AG04449 (cell line): ENCODE data around the gene RALGPS1.

Experiments
- CTCF ChIA-PET: fragments of 350-600 bp; formaldehyde crosslinking; extraction: SDS; loops from one replicate; lab custom pipeline; 2021; ENCODE audit warnings: antibody characterized with exemption; lab: Yijun Ruan, JAX
- POLR2A ChIA-PET: fragments of 400-600, 350-600 bp; formaldehyde crosslinking; extraction: SDS; loops from one replicate; lab custom pipeline; 2020; ENCODE audit warnings: antibody characterized with exemption, inconsistent platforms; lab: Yijun Ruan, JAX
- DNase-seq: peaks from one replicate; pipeline ENCODE4 v3.0.0-alpha.2; 2010; ENCODE audit warnings: low read depth, low spot score
- H3K4me3 ChIP-seq: 2 replicates; pipeline ENCODE4 v1.5.1; 2011; ENCODE audit warnings: low read depth, mild to moderate bottlenecking, control low read depth, low read length
- TF ChIP-seq, protein P1 (sequence below): IDR thresholded peaks from one replicate; pipeline ENCODE4 v1.5.1; 2011; ENCODE audit warnings: mild to moderate bottlenecking, moderate library complexity, low read length, control low read depth, inconsistent platforms; ENCODE audit not compliant: insufficient read depth; ENCODE audit errors: missing control alignments

RALGPS1 gene

GRCh38 chr9:127081250-127082185 is 166.9 kb downstream of the RALGPS1 start:
- DNase-seq, result no peak
- H3K4me3 ChIP-seq, result no peak overlapping the region
- TF ChIP-seq, protein P1, sequence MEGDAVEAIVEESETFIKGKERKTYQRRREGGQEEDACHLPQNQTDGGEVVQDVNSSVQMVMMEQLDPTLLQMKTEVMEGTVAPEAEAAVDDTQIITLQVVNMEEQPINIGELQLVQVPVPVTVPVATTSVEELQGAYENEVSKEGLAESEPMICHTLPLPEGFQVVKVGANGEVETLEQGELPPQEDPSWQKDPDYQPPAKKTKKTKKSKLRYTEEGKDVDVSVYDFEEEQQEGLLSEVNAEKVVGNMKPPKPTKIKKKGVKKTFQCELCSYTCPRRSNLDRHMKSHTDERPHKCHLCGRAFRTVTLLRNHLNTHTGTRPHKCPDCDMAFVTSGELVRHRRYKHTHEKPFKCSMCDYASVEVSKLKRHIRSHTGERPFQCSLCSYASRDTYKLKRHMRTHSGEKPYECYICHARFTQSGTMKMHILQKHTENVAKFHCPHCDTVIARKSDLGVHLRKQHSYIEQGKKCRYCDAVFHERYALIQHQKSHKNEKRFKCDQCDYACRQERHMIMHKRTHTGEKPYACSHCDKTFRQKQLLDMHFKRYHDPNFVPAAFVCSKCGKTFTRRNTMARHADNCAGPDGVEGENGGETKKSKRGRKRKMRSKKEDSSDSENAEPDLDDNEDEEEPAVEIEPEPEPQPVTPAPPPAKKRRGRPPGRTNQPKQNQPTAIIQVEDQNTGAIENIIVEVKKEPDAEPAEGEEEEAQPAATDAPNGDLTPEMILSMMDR, result no peak
- ChIA-PET POLR2A (interaction anchor here (0.6 kb wide), 1 partner anchor 35 kb away, joined by 4 read pairs; no protein-coding TSS in a partner anchor), CTCF (interaction anchor here (0.7 to 0.9 kb wide), 2 partner anchors 33 to 113 kb away, joined by 3 to 4 read pairs; no protein-coding TSS in a partner anchor)

DNA sequence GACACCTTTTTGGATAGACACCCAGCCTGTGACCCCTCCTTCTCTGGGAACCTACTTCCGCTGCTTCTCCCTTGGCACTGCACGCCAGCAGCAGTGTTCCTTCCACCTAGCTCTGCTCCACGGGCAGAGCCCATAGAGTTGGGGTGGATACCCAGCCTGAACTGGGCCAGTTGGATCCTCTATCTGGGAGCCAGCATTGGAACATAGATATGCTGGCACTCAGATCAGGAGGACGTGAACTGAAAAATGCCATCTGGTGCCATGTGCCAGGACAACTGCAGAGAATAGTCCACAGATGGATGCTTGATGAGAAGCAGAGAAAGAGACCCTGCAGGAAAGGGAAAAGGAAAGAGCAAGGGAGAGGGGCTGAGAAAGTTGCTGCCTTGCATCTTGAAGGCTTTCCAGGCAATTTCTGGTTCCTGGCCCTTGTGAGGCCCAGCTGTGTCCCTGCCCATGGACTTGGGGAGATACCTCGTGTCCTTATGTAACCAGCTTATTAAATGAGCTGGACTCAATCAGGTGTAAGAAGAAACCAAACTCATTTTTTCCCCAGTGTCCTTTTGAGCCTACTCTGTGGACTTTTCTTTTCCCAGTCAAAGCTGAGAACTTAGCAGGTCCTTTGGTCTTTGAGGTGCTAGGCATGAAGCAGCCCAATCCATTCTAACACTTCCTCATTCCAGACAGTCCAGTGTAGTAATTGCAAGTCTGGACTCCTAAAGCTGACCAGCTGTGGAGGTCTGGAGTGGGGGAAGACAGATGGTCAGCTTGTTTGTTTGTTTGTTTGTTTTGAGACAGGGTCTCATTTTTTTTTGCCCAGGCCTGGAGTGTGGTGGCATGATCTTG is 168.8 kb downstream of the RALGPS1 start:
- H3K4me3 ChIP-seq, result no peak overlapping the region
- TF ChIP-seq, protein P1, result no peak
- DNase-seq, result no peak
- POLR2A ChIA-PET, result no interaction called here
- CTCF ChIA-PET, result interaction anchor here (0.8 to 1.2 kb wide), 2 partner anchors 11 to 142 kb away, joined by 3 read pairs; no protein-coding TSS in a partner anchor

DNA sequence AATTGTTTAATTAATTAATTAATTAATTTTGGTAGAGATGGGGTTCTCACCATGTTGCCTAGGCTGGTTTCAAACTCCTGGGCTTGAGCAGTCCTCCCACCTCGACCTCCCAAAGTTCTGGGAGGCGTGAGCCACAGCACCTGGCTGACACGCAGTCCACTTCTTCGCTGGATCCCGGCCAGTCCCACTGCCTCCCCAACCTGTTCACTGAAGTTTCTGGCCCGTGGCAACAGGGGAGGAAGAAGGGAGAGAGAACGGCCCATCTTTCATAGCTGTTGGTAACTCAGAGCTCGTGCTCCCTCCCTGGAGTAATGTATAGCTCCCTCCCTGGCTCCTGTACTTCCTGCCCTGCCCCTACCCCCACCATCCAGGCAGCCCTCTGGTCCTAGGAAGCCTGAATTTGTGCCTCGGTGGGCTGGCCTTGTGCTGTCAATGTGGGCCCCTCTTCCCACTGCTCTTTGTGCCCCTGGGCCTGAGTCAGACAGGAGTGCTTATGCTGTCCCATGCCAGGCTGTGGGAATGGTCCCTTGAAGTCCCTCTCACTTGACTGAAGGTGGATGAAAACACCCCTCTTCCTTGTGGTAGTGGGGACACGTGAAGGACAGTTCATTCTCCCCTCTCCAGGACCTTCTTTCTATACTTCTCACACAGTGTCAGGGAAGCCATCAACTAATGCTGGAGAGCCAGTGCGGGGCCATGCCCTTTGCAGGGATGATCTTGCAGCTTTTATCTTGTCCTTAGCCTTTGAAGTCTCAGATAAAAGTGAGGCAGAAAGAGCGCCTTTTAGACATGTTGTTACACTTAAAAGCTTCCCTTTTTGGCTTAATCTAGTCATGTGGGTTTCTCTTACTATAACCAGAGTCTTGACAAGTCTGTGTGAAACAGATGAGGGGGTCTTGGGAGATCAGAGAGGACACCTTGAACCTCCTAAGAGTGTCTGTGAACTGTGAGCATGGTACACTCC is 169.8 kb downstream of the RALGPS1 start:
- CTCF ChIA-PET, result interaction anchor here (0.8 to 1.2 kb wide), 2 partner anchors 10 to 143 kb away, joined by 3 read pairs; no protein-coding TSS in a partner anchor
- POLR2A ChIA-PET, result no interaction called here
- TF ChIP-seq, protein P1, result no peak
- H3K4me3 ChIP-seq, result no peak overlapping the region
- DNase-seq, result no peak

- ChIA-PET POLR2A (interaction anchor here (0.5 kb wide), 1 partner anchor 49 kb away, joined by 3 read pairs; no protein-coding TSS in a partner anchor), CTCF (no interaction called here)
- H3K4me3 ChIP-seq, result no peak overlapping the region
- TF ChIP-seq, protein P1, result no peak
- DNase-seq, result no peak
Observed at GRCh38 chr9:127085186-127085585, 170.6 kb downstream of the RALGPS1 start.

DNA sequence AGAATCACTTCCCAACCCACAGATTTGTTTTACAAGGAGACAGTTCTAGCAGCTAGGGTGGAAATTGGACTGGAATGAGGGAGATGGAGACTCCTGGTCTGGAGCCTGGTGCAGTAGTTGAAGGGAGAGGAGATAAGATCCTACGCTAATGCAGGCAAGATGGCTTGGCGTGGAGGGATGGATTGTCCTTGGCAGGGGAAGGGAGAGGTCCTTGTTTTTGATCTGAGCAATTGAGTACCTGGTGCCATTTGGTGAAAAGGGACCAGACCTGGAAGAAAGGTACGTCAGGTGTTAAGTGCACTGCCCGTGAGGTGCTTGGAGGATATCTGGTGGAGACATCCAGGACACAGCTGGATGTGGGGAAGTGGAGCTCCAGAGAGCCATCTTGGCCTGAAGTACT is 172.2 kb downstream of the RALGPS1 start:
- ChIA-PET POLR2A (no interaction called here), CTCF (no interaction called here)
- TF ChIP-seq, protein P1, result no peak
- H3K4me3 ChIP-seq, result no peak overlapping the region
- no peak for DNase-seq
